IMR-90 (cell line): Measurements from ENCODE around the gene SPINT2. TPM values are rescaled to one million over a fixed set of nuclear protein-coding genes. Genes with fewer than 3 reads are reported as not detected.

Experiments
- ATAC-seq: fragments of 200-7000 bp; cut with Tn5 transposase; 2 replicates; pipeline ENCODE4 v1.9.1; 2020; ENCODE audit warnings: low read depth, mild to moderate bottlenecking, moderate library complexity
- BruUV-seq: library from RNA; stranded (reverse); fragments of 400-500 nt; replicated peaks from 2 replicates; lab custom pipeline; 2021; lab: Mats Ljungman, UMichigan
- CTCF ChIA-PET: fragments of 300-600 bp; formaldehyde crosslinking; extraction: SDS; loops from one replicate; lab custom pipeline; 2021; ENCODE audit warnings: antibody characterized with exemption; lab: Yijun Ruan, JAX
- POLR2A ChIA-PET: fragments of 300-600 bp; sonication (Branson Sonifier 250); formaldehyde crosslinking; loops from one replicate; lab custom pipeline; 2022; ENCODE audit warnings: antibody characterized with exemption; ENCODE audit not compliant: unreplicated experiment; lab: Charles Lee
- DNase-seq: peaks from one replicate; pipeline ENCODE4 v3.0.0; 2013
- H2AFZ ChIP-seq: replicated peaks from 2 replicates; pipeline ENCODE3; 2013; ENCODE audit warnings: low read length, mild to moderate bottlenecking; ENCODE audit not compliant: poor library complexity
- H2AK5ac ChIP-seq: 2 replicates; pipeline ENCODE4 v1.6.1; 2013; ENCODE audit warnings: low read depth, low read length, inconsistent platforms
- H2AK9ac ChIP-seq: replicated peaks from 2 replicates; pipeline ENCODE3; 2013; ENCODE audit warnings: mild to moderate bottlenecking, low read depth, low read length, moderate library complexity; ENCODE audit not compliant: poor library complexity
- H2BK120ac ChIP-seq: 2 replicates; pipeline ENCODE4 v1.6.1; 2013; ENCODE audit warnings: low read depth, low read length, inconsistent platforms
- H2BK15ac ChIP-seq: 3 replicates; pipeline ENCODE4 v1.6.1; 2013; ENCODE audit warnings: low read depth, low read length, inconsistent platforms
- H2BK20ac ChIP-seq: 2 replicates; pipeline ENCODE4 v1.6.1; 2013; ENCODE audit warnings: low read depth, mild to moderate bottlenecking, inconsistent platforms, low read length, moderate library complexity
- H2BK5ac ChIP-seq: 2 replicates; pipeline ENCODE4 v1.6.1; 2013; ENCODE audit warnings: mild to moderate bottlenecking, low read depth, low read length, inconsistent platforms; ENCODE audit not compliant: poor library complexity, severe bottlenecking
- H3K14ac ChIP-seq: replicated peaks from 2 replicates; pipeline ENCODE4 v1.6.1; 2013; ENCODE audit warnings: low read depth, low read length, inconsistent platforms
- H3K18ac ChIP-seq: 2 replicates; pipeline ENCODE4 v1.6.1; 2013; ENCODE audit warnings: low read depth, low read length, control low read depth
- H3K23ac ChIP-seq: 2 replicates; pipeline ENCODE4 v1.6.1; 2013; ENCODE audit warnings: low read depth, low read length, inconsistent platforms
- H3K27ac ChIP-seq: 2 replicates; pipeline ENCODE4 v1.5.1; 2013; ENCODE audit warnings: mild to moderate bottlenecking, control low read depth, low read length; ENCODE audit not compliant: insufficient read depth
- H3K27me3 ChIP-seq: 2 replicates; pipeline ENCODE4 v1.6.1; 2013; ENCODE audit warnings: low read length; ENCODE audit not compliant: control insufficient read depth, insufficient read depth
- H3K36me3 ChIP-seq: 2 replicates; pipeline ENCODE4 v1.6.1; 2013; ENCODE audit warnings: low read length, mixed read lengths; ENCODE audit not compliant: control insufficient read depth, insufficient read depth
- H3K4ac ChIP-seq: 2 replicates; pipeline ENCODE4 v1.6.1; 2013; ENCODE audit warnings: low read depth, low read length, inconsistent platforms
- H3K4me1 ChIP-seq: 2 replicates; pipeline ENCODE4 v1.6.1; 2013; ENCODE audit warnings: low read length, mixed read lengths; ENCODE audit not compliant: control insufficient read depth, insufficient read depth
- H3K4me2 ChIP-seq: 2 replicates; pipeline ENCODE4 v1.6.1; 2013; ENCODE audit warnings: low read depth, mild to moderate bottlenecking, control low read depth, low read length, moderate library complexity
- H3K4me3 ChIP-seq: 2 replicates; pipeline ENCODE4 v1.5.1; 2013; ENCODE audit warnings: low read depth, mild to moderate bottlenecking, control low read depth, low read length, moderate library complexity; ENCODE audit not compliant: insufficient read depth
- H3K56ac ChIP-seq: 2 replicates; pipeline ENCODE4 v1.6.1; 2013; ENCODE audit warnings: low read length, inconsistent platforms; ENCODE audit not compliant: insufficient read depth; ENCODE audit errors: extremely low read depth
- H3K79me1 ChIP-seq, 2 experiments: 2 replicates each; pipeline ENCODE4 v1.6.1; 2013; ENCODE audit warnings: low read length in 2 of 2, inconsistent platforms in 1 of 2, low read depth in 1 of 2
- H3K9ac ChIP-seq: 2 replicates; pipeline ENCODE4 v1.6.1; 2013; ENCODE audit warnings: low read depth, low read length, control low read depth
- H3K9me1 ChIP-seq: 2 replicates; pipeline ENCODE4 v1.6.1; 2013; ENCODE audit warnings: low read length, inconsistent platforms; ENCODE audit not compliant: insufficient read depth
- H3K9me3 ChIP-seq: 2 replicates; pipeline ENCODE4 v1.6.1; 2013; ENCODE audit warnings: low read length; ENCODE audit not compliant: control insufficient read depth, insufficient read depth
- H4K20me1 ChIP-seq: 2 replicates; pipeline ENCODE4 v1.6.1; 2013; ENCODE audit warnings: low read length, inconsistent platforms; ENCODE audit not compliant: insufficient read depth
- H4K5ac ChIP-seq: 2 replicates; pipeline ENCODE4 v1.6.1; 2013; ENCODE audit warnings: mild to moderate bottlenecking, low read depth, low read length, control low read depth
- H4K8ac ChIP-seq, 2 experiments: 2 replicates each; pipeline ENCODE4 v1.6.1; 2013; ENCODE audit warnings: low read depth in 2 of 2, low read length in 2 of 2, control low read depth in 1 of 2, inconsistent platforms in 1 of 2
- H4K91ac ChIP-seq: 2 replicates; pipeline ENCODE4 v1.6.1; 2013; ENCODE audit warnings: low read depth, low read length, inconsistent platforms; ENCODE audit not compliant: insufficient read depth
- CEBPB ChIP-seq: IDR thresholded peaks from 2 replicates; pipeline ENCODE4 v1.6.1; 2012; ENCODE audit warnings: low read depth, low read length, improper control_type of control experiment
- CHD1 ChIP-seq: IDR thresholded peaks from 2 replicates; pipeline ENCODE4 v1.6.1; 2012; ENCODE audit warnings: low read depth, low read length, improper control_type of control experiment
- FOS ChIP-seq: fragments of 150-350 bp; IDR thresholded peaks from 2 replicates; pipeline ENCODE4 v1.6.1; 2016; ENCODE audit warnings: low read depth, low read length
- MAFK ChIP-seq: IDR thresholded peaks from 2 replicates; pipeline ENCODE4 v1.6.1; 2012; ENCODE audit warnings: low read depth, low read length, improper control_type of control experiment
- MAZ ChIP-seq: IDR thresholded peaks from 2 replicates; pipeline ENCODE4 v1.6.1; 2012; ENCODE audit warnings: low read depth, mild to moderate bottlenecking, low read length, improper control_type of control experiment, moderate library complexity, borderline replicate concordance
- POLR2A ChIP-seq: IDR thresholded peaks from 2 replicates; pipeline ENCODE4 v1.6.1; 2012; ENCODE audit warnings: mild to moderate bottlenecking, low read depth, low read length
- RFX5 ChIP-seq: IDR thresholded peaks from 2 replicates; pipeline ENCODE4 v1.8.0; 2012; ENCODE audit warnings: low read depth, mild to moderate bottlenecking, low read length, moderate library complexity
- SMC3 ChIP-seq: fragments of 150-350 bp; IDR thresholded peaks from 2 replicates; pipeline ENCODE4 v1.6.1; 2016; ENCODE audit warnings: low read depth, mild to moderate bottlenecking, antibody characterized with exemption, low read length, moderate library complexity
- WGBS, 2 experiments: methylation state at CpG; one replicate each; pipeline versions ENCODE4 v1.1.5 to v1.1.7; 2013; ENCODE audit warnings: missing lambda C conversion rate in 2 of 2; ENCODE audit not compliant: insufficient read length in 1 of 2; ENCODE audit errors: extremely low coverage in 2 of 2; 5-methylcytosine and 5-hydroxymethylcytosine counted together
- dilution Hi-C: fragments of 300-500 bp; cut with HindIII; formaldehyde crosslinking; loops from one replicate; pipeline ENCODE4 v1.14.3; 2018; ENCODE audit warnings: low sequenced_read_pairs; ENCODE audit not compliant: unreplicated experiment
- in situ Hi-C: fragments of 300-500 bp; cut with MboI; formaldehyde crosslinking; loops from 3 replicates; pipeline ENCODE4 v1.14.3; 2019; ENCODE audit warnings: low sequenced_read_pairs, inconsistent platforms, mixed read lengths
- intact Hi-C: fragments of 100-400 bp; cut with micrococcal nuclease; formaldehyde crosslinking; loops from 2 replicates; pipeline ENCODE4 v1.10.0; 2022
- polyA plus RNA-seq, 3 experiments: library from polyadenylated mRNA; depleted of rRNA; stranded (reverse); fragments of >200 nt; gene quantifications; 2 replicates each; pipeline ENCODE4 v1.2.3, GENCODE V29; 2012; ENCODE audit warnings: low replicate concordance in 1 of 3
- total RNA-seq: library from RNA; depleted of rRNA; stranded (reverse); fragments of >200 nt; gene quantifications from 2 replicates; pipeline ENCODE4 v1.2.3, GENCODE V29; 2012
- TF ChIP-seq, protein P1 (sequence below): fragments of 150-350 bp; IDR thresholded peaks from 2 replicates; pipeline ENCODE4 v1.6.1; 2017; ENCODE audit warnings: mild to moderate bottlenecking, antibody characterized with exemption, low read length, low read depth
- TF ChIP-seq, protein P2 (sequence below): fragments of 150-350 bp; IDR thresholded peaks from 2 replicates; pipeline ENCODE4 v1.6.1; 2016; ENCODE audit warnings: low read depth, mild to moderate bottlenecking, low read length, moderate library complexity, borderline replicate concordance

Gene SPINT2
- total and polyA plus RNA-seq, 2 of the 4 experiments (the other 2 are of a cell fraction), result 0.54 to 1.2 TPM

DNA sequence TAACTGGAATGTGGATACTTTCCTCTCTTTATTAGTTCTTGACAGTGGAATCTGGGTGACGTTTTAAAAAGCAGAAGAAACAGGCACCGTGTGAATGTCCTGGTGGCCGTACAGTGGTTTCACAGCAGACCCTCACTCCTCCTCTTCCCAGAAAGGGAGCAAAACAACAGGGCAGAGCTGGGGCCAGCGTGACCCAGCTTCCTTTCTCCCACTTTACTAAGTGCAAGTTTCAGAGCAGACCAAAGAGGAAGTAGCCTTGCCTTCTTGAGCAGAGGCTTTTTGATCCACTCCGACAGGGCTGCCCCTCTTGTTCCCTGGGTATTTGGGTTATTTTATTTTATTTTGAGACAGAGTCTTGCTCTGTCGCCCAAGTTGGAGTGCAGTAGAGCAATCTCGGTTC lies 20.0 kb downstream of the SPINT2 start:
- no peak overlapping the region for H3K23ac ChIP-seq
- H4K91ac ChIP-seq, result peak overlapping the region; percentile 75
- H3K27ac ChIP-seq, result no peak overlapping the region
- TF ChIP-seq FOS (no peak), CEBPB (no peak), CHD1 (no peak), RFX5 (no peak), MAZ (no peak), SMC3 (no peak), MAFK (no peak), POLR2A (no peak)
- TF ChIP-seq, protein P1, sequence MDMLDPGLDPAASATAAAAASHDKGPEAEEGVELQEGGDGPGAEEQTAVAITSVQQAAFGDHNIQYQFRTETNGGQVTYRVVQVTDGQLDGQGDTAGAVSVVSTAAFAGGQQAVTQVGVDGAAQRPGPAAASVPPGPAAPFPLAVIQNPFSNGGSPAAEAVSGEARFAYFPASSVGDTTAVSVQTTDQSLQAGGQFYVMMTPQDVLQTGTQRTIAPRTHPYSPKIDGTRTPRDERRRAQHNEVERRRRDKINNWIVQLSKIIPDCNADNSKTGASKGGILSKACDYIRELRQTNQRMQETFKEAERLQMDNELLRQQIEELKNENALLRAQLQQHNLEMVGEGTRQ, result no peak
- TF ChIP-seq, protein P2, sequence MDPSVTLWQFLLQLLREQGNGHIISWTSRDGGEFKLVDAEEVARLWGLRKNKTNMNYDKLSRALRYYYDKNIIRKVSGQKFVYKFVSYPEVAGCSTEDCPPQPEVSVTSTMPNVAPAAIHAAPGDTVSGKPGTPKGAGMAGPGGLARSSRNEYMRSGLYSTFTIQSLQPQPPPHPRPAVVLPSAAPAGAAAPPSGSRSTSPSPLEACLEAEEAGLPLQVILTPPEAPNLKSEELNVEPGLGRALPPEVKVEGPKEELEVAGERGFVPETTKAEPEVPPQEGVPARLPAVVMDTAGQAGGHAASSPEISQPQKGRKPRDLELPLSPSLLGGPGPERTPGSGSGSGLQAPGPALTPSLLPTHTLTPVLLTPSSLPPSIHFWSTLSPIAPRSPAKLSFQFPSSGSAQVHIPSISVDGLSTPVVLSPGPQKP, result no peak
- no peak overlapping the region for H2BK20ac ChIP-seq
- no peaks in the 10 kb centered on the region for H3K9me3 ChIP-seq
- dilution Hi-C loops, result no loop called here
- H3K4ac ChIP-seq, result 0 out of 2 replicates have a peak overlapping the region, but pooled peaks have one; percentile 25
- peaks cover 2% of the 10 kb centered on the region; the same call in 1 of the 2 replicates for H3K9me1 ChIP-seq
- peak overlapping the region; percentile 26 for H2AFZ ChIP-seq
- H3K9ac ChIP-seq, result no peak overlapping the region
- no TSS peak for BruUV-seq
- no peak overlapping the region; the same call in 2 of the 3 replicates for H2BK15ac ChIP-seq
- no peaks in the 10 kb centered on the region for H3K36me3 ChIP-seq
- no peak overlapping the region for H2BK5ac ChIP-seq
- DNase-seq (no peak), ATAC-seq (no peak)
- H3K79me1 ChIP-seq, result no peaks in the 10 kb centered on the region
- 100% methylated on average over 2 of the region's 7 CpGs; no CpG with 5 or more reads in 1 of the 2 experiments for WGBS, 2 experiments
- no peak overlapping the region for H3K18ac ChIP-seq
- H2BK120ac ChIP-seq, result no peak overlapping the region
- ChIA-PET POLR2A (no interaction called here), CTCF (no interaction called here)
- no peak overlapping the region for H3K56ac ChIP-seq
- H3K4me2 ChIP-seq, result no peak overlapping the region
- in situ Hi-C loops, result no loop called here
- H3K14ac ChIP-seq, result no peak overlapping the region
- no peak overlapping the region for H4K5ac ChIP-seq
- no peaks in the 10 kb centered on the region for H3K27me3 ChIP-seq
- no peak overlapping the region for H4K8ac ChIP-seq
- intact Hi-C loops, result no loop called here
- no peaks in the 10 kb centered on the region for H4K20me1 ChIP-seq
- peaks cover 10% of the 10 kb centered on the region for H3K4me1 ChIP-seq
- H2AK5ac ChIP-seq, result no peak overlapping the region
- no peak overlapping the region for H3K4me3 ChIP-seq
- H2AK9ac ChIP-seq, result no peak overlapping the region
